ENCODE data around the gene FAM3D.

Gene FAM3D

GRCh38 chr3:58625196-58625824 is 41.3 kb downstream of the FAM3D start:
- DNase-seq, result no peak

GRCh38 chr3:58624550-58624949 is 42.0 kb downstream of the FAM3D start:
- DNase-seq, result no peak

GRCh38 chr3:58623961-58624360 is 42.6 kb downstream of the FAM3D start:
- no peak for DNase-seq

GRCh38 chr3:58623478-58623877 is 43.1 kb downstream of the FAM3D start:
- DNase-seq, result no peak

GRCh38 chr3:58622892-58623291 is 43.7 kb downstream of the FAM3D start:
- DNase-seq, result no peak

- no peak for DNase-seq
These were observed 44.1 kb downstream of the FAM3D start for GRCh38 chr3:58622436-58622835.

GRCh38 chr3:58621086-58621830 is 45.3 kb downstream of the FAM3D start:
- no peak for DNase-seq

- DNase-seq, result no peak
These were observed 46.2 kb downstream of the FAM3D start for GRCh38 chr3:58620421-58620820.

- DNase-seq, result no peak
These were observed 49.2 kb downstream of the FAM3D start for GRCh38 chr3:58617338-58617761.

GRCh38 chr3:58613236-58614132 is 53.1 kb downstream of the FAM3D start:
- no peak for DNase-seq

- no peak for DNase-seq
These were observed 53.7 kb downstream of the FAM3D start for GRCh38 chr3:58612830-58613229.

GRCh38 chr3:58609990-58610389 is 56.6 kb downstream of the FAM3D start:
- no peak for DNase-seq

- peak; percentile 48 for DNase-seq
These were observed 57.9 kb downstream of the FAM3D start for GRCh38 chr3:58608648-58609047.

- DNase-seq, result no peak
These were observed 58.8 kb downstream of the FAM3D start for GRCh38 chr3:58607816-58608215.

- DNase-seq, result no peak
These were observed 59.9 kb downstream of the FAM3D start for GRCh38 chr3:58606693-58607092.

- DNase-seq, result no peak
These were observed 62.5 kb downstream of the FAM3D start for GRCh38 chr3:58604031-58604430.

- no peak for DNase-seq
These were observed 63.0 kb downstream of the FAM3D start for GRCh38 chr3:58603606-58604005.

- no peak for DNase-seq
These were observed 68.7 kb downstream of the FAM3D start for GRCh38 chr3:58597770-58598310.

GRCh38 chr3:58596834-58597518 is 69.6 kb downstream of the FAM3D start:
- no peak for DNase-seq

- DNase-seq, result no peak
These were observed 72.5 kb downstream of the FAM3D start for GRCh38 chr3:58594117-58594516.

GRCh38 chr3:58591517-58592510 is 74.8 kb downstream of the FAM3D start:
- DNase-seq, result no peak
